ENCODE measurements around the gene MS4A4E.

Gene MS4A4E

DNA sequence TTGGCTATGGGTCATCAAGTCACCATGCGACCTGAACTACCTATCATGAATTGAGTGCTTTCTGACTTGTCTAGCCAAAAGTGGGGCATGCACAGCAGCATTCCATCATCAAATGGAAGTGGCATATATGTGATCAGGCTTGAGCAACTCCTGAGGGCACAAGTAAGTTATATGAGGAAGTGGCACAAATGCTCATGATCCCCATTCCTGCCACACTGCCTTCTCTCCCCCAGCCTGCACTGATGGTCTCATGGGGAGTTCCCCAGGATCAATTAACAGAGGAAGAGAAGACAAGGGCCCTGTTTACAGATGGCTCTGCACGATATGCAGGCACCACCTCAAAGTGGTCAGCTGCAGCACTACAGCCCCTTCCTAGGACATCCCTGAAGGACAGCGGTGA lies 21.8 kb downstream of the MS4A4E start:
- TF ChIP-seq, protein P1, sequence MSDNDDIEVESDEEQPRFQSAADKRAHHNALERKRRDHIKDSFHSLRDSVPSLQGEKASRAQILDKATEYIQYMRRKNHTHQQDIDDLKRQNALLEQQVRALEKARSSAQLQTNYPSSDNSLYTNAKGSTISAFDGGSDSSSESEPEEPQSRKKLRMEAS (IDR thresholded peaks at IDR 0.05): no peak
- TF ChIP-seq FOXM1 (IDR thresholded peaks at IDR 0.05; ENCODE audit: borderline replicate concordance, low read depth) (no peak), ZBTB7A (IDR thresholded peaks at IDR 0.05; ENCODE audit: low read depth) (no peak), TCF12 (IDR thresholded peaks at IDR 0.05; ENCODE audit: low read depth) (no peak), YY1 (IDR thresholded peaks at IDR 0.05; ENCODE audit: low read depth) (no peak), EP300 (IDR thresholded peaks at IDR 0.05; ENCODE audit: borderline replicate concordance) (no peak), TAF1 (IDR thresholded peaks at IDR 0.05; ENCODE audit: low read depth) (no peak), NFIC (IDR thresholded peaks at IDR 0.05) (no peak), EGR1 (IDR thresholded peaks at IDR 0.05) (no peak), RAD21 (IDR thresholded peaks at IDR 0.05; ENCODE audit: low read depth) (no peak), CEBPB (IDR thresholded peaks at IDR 0.05) (no peak), CREB1 (IDR thresholded peaks at IDR 0.05; ENCODE audit: low read depth) (no peak)
- TF ChIP-seq, protein P2, sequence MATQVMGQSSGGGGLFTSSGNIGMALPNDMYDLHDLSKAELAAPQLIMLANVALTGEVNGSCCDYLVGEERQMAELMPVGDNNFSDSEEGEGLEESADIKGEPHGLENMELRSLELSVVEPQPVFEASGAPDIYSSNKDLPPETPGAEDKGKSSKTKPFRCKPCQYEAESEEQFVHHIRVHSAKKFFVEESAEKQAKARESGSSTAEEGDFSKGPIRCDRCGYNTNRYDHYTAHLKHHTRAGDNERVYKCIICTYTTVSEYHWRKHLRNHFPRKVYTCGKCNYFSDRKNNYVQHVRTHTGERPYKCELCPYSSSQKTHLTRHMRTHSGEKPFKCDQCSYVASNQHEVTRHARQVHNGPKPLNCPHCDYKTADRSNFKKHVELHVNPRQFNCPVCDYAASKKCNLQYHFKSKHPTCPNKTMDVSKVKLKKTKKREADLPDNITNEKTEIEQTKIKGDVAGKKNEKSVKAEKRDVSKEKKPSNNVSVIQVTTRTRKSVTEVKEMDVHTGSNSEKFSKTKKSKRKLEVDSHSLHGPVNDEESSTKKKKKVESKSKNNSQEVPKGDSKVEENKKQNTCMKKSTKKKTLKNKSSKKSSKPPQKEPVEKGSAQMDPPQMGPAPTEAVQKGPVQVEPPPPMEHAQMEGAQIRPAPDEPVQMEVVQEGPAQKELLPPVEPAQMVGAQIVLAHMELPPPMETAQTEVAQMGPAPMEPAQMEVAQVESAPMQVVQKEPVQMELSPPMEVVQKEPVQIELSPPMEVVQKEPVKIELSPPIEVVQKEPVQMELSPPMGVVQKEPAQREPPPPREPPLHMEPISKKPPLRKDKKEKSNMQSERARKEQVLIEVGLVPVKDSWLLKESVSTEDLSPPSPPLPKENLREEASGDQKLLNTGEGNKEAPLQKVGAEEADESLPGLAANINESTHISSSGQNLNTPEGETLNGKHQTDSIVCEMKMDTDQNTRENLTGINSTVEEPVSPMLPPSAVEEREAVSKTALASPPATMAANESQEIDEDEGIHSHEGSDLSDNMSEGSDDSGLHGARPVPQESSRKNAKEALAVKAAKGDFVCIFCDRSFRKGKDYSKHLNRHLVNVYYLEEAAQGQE (IDR thresholded peaks at IDR 0.05; ENCODE audit: low read depth): no peak
- TF ChIP-seq, protein P3, sequence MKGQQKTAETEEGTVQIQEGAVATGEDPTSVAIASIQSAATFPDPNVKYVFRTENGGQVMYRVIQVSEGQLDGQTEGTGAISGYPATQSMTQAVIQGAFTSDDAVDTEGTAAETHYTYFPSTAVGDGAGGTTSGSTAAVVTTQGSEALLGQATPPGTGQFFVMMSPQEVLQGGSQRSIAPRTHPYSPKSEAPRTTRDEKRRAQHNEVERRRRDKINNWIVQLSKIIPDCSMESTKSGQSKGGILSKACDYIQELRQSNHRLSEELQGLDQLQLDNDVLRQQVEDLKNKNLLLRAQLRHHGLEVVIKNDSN (IDR thresholded peaks at IDR 0.05): no peak

DNA sequence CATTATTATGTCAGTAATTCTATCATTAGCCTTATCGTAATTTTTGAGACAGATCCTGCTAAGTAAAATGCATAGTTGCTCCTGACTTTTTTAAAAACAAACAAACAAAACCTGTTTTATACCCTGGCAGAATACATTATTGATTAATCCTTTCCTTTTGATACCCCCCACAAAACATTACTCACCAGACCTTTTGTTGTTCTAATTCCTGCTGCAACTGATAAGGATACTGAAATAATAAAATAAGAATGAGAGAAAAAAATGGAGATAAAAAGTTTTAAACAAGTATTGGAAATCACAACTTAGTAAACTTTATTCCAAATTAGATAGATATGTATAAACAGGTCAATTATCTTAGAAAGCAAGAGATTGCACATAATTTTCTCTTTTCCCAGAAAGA lies 28.6 kb downstream of the MS4A4E start:
- TF ChIP-seq, protein P2 (IDR thresholded peaks at IDR 0.05; ENCODE audit: low read depth): no peak
- TF ChIP-seq CEBPB (IDR thresholded peaks at IDR 0.05) (no peak), RAD21 (IDR thresholded peaks at IDR 0.05; ENCODE audit: low read depth) (no peak), EGR1 (IDR thresholded peaks at IDR 0.05) (no peak), ZBTB7A (IDR thresholded peaks at IDR 0.05; ENCODE audit: low read depth) (no peak), NFIC (IDR thresholded peaks at IDR 0.05) (no peak), TCF12 (IDR thresholded peaks at IDR 0.05; ENCODE audit: low read depth) (no peak), TEAD4 (IDR thresholded peaks at IDR 0.05) (no peak), YY1 (IDR thresholded peaks at IDR 0.05; ENCODE audit: low read depth) (no peak), CREB1 (IDR thresholded peaks at IDR 0.05; ENCODE audit: low read depth) (no peak), FOXM1 (IDR thresholded peaks at IDR 0.05; ENCODE audit: borderline replicate concordance, low read depth) (no peak)
- TF ChIP-seq, protein P1 (IDR thresholded peaks at IDR 0.05): no peak
- TF ChIP-seq, protein P3 (IDR thresholded peaks at IDR 0.05): no peak

DNA sequence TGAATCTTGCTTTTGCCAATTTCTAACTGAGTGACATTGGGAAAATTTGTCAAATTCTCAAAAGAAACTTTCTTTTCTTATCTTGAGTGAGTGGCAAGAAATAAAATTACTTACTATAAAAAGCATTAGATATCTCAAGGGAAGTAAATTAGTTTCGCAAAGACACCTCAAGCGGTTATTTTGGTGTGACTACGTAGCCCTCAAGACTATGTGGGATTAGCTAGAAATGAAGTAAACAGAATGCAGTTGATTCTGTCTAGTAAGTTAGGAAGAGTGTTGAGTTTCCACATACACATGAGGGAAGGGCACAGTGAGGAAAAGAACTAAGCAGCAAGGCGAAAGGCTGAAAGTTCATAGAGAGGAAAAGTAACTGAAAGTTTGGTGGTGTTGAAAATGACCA lies 31.7 kb downstream of the MS4A4E start:
- no peak for TF ChIP-seq EGR1 (IDR thresholded peaks at IDR 0.05)
- TF ChIP-seq TEAD4 (IDR thresholded peaks at IDR 0.05): no peak
- no peak for TF ChIP-seq RAD21 (IDR thresholded peaks at IDR 0.05; ENCODE audit: low read depth)
- TF ChIP-seq EP300 (IDR thresholded peaks at IDR 0.05; ENCODE audit: borderline replicate concordance): no peak

DNA sequence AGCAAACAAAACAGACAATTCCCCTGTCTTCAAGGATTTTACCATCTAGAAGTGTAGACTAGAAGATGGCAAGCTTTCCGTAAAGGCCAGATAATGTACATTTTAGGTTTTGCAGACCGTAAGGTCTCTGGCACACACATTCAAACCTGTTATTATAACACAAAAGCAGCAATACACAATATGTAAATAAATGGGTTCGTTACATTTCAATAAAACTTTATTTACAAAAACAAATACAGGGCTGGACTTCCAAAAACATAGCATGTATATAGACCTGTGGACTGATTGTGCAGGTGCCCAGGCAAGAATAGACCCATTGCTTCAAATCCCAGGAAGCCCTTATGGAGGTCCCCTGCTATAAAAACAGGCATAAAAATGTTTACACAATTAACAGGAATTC lies 33.0 kb downstream of the MS4A4E start:
- TF ChIP-seq EP300 (IDR thresholded peaks at IDR 0.05; ENCODE audit: borderline replicate concordance) (no peak), YY1 (IDR thresholded peaks at IDR 0.05; ENCODE audit: low read depth) (no peak), CEBPB (IDR thresholded peaks at IDR 0.05) (no peak), NFIC (IDR thresholded peaks at IDR 0.05) (no peak), EGR1 (IDR thresholded peaks at IDR 0.05) (no peak), FOXM1 (IDR thresholded peaks at IDR 0.05; ENCODE audit: borderline replicate concordance, low read depth) (no peak), ZBTB7A (IDR thresholded peaks at IDR 0.05; ENCODE audit: low read depth) (no peak), RAD21 (IDR thresholded peaks at IDR 0.05; ENCODE audit: low read depth) (no peak), TCF12 (IDR thresholded peaks at IDR 0.05; ENCODE audit: low read depth) (no peak), TEAD4 (IDR thresholded peaks at IDR 0.05) (no peak), CREB1 (IDR thresholded peaks at IDR 0.05; ENCODE audit: low read depth) (no peak), TAF1 (IDR thresholded peaks at IDR 0.05; ENCODE audit: low read depth) (no peak)
- TF ChIP-seq, protein P2 (IDR thresholded peaks at IDR 0.05; ENCODE audit: low read depth): no peak
- TF ChIP-seq, protein P1 (IDR thresholded peaks at IDR 0.05): no peak
- TF ChIP-seq, protein P3 (IDR thresholded peaks at IDR 0.05): no peak
